AG08396 (cell line): ENCODE results near the gene GLS2.
"Not testable (repeated sequence)": the region's sequence is repeated elsewhere in the genome, so short reads cannot be mapped to it uniquely, and the experiment has no call there.

Experiments used
- DNase-seq: peaks from one replicate; pipeline ENCODE4 v3.0.0; 2012; ENCODE audit warnings: low spot score, mixed read lengths

Gene GLS2

GRCh38 chr12:56493409-56494105 lies 5.6 kb upstream of the GLS2 start:
- not testable (repeated sequence) for DNase-seq

- no peak for DNase-seq
Measured at GRCh38 chr12:56490360-56490759, 2.4 kb upstream of the GLS2 start.

- DNase-seq: peak; percentile 32
Measured at GRCh38 chr12:56487448-56488040, 417 bp downstream of the GLS2 start.

GRCh38 chr12:56486694-56487093 lies 1.3 kb downstream of the GLS2 start:
- DNase-seq: no peak

- DNase-seq: no peak
Measured at GRCh38 chr12:56484566-56484965, 3.4 kb downstream of the GLS2 start.

- no peak for DNase-seq
Measured at GRCh38 chr12:56479625-56480024, 8.3 kb downstream of the GLS2 start.

- no peak for DNase-seq
Measured at GRCh38 chr12:56477521-56478225, 10.3 kb downstream of the GLS2 start.

GRCh38 chr12:56476972-56477432 lies 11.0 kb downstream of the GLS2 start:
- DNase-seq: no peak

- no peak for DNase-seq
Measured at GRCh38 chr12:56476143-56476542, 11.8 kb downstream of the GLS2 start.

- DNase-seq: no peak
Measured at GRCh38 chr12:56474389-56474788, 13.6 kb downstream of the GLS2 start.

- peak; percentile 14 for DNase-seq
Measured at GRCh38 chr12:56469007-56469930, 18.7 kb downstream of the GLS2 start.

- DNase-seq: peak; percentile 96
Measured at GRCh38 chr12:56468216-56469006, 19.6 kb downstream of the GLS2 start, which contains the start of gene SPRYD4. TSS of gene SPRYD4 (plus strand) at chr12:56468578. CDS start at chr12:56468592, 14 bp downstream.

GRCh38 chr12:56462565-56462964 lies 25.4 kb downstream of the GLS2 start:
- DNase-seq: no peak

- peak; percentile 33 for DNase-seq
Measured at GRCh38 chr12:56461235-56462159, 26.5 kb downstream of the GLS2 start.

GRCh38 chr12:56457817-56458216 lies 30.1 kb downstream of the GLS2 start:
- no peak for DNase-seq

GRCh38 chr12:56454557-56454956 lies 33.4 kb downstream of the GLS2 start, which contains the start of gene MIP:
TSS of gene MIP (minus strand) at chr12:56454657. CDS start at chr12:56454613, 44 bp downstream.
- no peak for DNase-seq

GRCh38 chr12:56451147-56451546 lies 36.8 kb downstream of the GLS2 start:
- no peak for DNase-seq

- no peak for DNase-seq
Measured at GRCh38 chr12:56450241-56450640, 37.7 kb downstream of the GLS2 start.

- no peak for DNase-seq
Measured at GRCh38 chr12:56449622-56449984, 38.4 kb downstream of the GLS2 start.
